ENCODE measurements around the gene BRD1.

DNA sequence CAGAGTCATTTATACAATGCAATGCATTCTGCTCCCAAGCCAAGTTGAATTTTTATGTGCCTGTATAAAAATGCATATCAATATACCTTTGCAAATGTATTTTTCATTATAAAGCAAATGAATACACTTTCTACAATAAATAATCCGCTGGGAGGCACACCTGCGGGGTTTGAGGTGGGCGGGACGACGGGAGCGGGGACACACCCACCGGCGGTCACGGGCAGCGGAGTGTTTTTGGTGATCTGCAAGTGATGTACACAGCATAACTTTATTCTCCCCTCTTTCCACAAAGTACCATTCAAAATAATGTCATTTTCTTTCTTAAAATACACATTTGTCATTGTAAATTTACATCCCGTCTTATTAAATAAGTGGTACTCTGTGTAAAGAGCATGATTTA, 54.1 kb downstream of the BRD1 start:
- no peak for TF ChIP-seq FOXP2 (optimal IDR thresholded peaks at IDR 0.05; ENCODE audit: borderline replicate concordance, extremely low read depth, extremely low read length, insufficient read depth)
- TF ChIP-seq, protein P1, sequence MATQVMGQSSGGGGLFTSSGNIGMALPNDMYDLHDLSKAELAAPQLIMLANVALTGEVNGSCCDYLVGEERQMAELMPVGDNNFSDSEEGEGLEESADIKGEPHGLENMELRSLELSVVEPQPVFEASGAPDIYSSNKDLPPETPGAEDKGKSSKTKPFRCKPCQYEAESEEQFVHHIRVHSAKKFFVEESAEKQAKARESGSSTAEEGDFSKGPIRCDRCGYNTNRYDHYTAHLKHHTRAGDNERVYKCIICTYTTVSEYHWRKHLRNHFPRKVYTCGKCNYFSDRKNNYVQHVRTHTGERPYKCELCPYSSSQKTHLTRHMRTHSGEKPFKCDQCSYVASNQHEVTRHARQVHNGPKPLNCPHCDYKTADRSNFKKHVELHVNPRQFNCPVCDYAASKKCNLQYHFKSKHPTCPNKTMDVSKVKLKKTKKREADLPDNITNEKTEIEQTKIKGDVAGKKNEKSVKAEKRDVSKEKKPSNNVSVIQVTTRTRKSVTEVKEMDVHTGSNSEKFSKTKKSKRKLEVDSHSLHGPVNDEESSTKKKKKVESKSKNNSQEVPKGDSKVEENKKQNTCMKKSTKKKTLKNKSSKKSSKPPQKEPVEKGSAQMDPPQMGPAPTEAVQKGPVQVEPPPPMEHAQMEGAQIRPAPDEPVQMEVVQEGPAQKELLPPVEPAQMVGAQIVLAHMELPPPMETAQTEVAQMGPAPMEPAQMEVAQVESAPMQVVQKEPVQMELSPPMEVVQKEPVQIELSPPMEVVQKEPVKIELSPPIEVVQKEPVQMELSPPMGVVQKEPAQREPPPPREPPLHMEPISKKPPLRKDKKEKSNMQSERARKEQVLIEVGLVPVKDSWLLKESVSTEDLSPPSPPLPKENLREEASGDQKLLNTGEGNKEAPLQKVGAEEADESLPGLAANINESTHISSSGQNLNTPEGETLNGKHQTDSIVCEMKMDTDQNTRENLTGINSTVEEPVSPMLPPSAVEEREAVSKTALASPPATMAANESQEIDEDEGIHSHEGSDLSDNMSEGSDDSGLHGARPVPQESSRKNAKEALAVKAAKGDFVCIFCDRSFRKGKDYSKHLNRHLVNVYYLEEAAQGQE (IDR thresholded peaks at IDR 0.05; ENCODE audit: insufficient read depth in 1 of 2, low read depth in 2 of 2, low read length in 2 of 2), result no peak
- no peak for TF ChIP-seq POLR2AphosphoS5 (IDR thresholded peaks at IDR 0.05; ENCODE audit: low read depth, low read length)
- no peak for TF ChIP-seq TAF1 (IDR thresholded peaks at IDR 0.05; ENCODE audit: borderline replicate concordance, insufficient read depth, low read length)
- TF ChIP-seq SIN3A (IDR thresholded peaks at IDR 0.05; ENCODE audit: borderline replicate concordance, insufficient read depth, low read length), result no peak
